Stomach (tissue), 9 donors: ENCODE measurements around the gene LTA4H. TPM values are rescaled to one million over a fixed set of nuclear protein-coding genes. Genes with fewer than 3 reads are reported as not detected.

Experiments
- DNase-seq, 2 donors: peaks; one replicate each; pipeline versions ENCODE4 v3.0.0 to v3.0.0-alpha.2; 2013 to 2019
- H3K27ac ChIP-seq, 5 donors: fragments of 200-600 bp in 4 of 5; sonication (generic) in 4 of 5; one replicate each; pipeline ENCODE4 v1.5.1; 2013 to 2019; ENCODE audit warnings: mild to moderate bottlenecking in 1 of 5, moderate library complexity in 1 of 5
- H3K27me3 ChIP-seq, 3 donors: fragments of 200-600 bp; sonication (generic); one replicate each; pipeline ENCODE4 v1.5.1; 2017 to 2019; ENCODE audit warnings: mixed run types in 1 of 3
- H3K36me3 ChIP-seq, 4 donors: fragments of 200-600 bp; sonication (generic); 1 replicate in 3 of 4; 2 replicates in 1 of 4; pipeline ENCODE4 v1.5.1; 2016 to 2019
- H3K4me1 ChIP-seq, 4 donors: fragments of 200-600 bp; sonication (generic); one replicate each; pipeline ENCODE4 v1.5.1; 2016 to 2019
- H3K4me3 ChIP-seq, 4 donors: fragments of 200-600 bp; sonication (generic) in 3 of 4; one replicate each; pipeline ENCODE4 v1.5.1; 2016 to 2019; ENCODE audit warnings: mild to moderate bottlenecking in 1 of 4
- H3K9me3 ChIP-seq, 4 donors: fragments of 200-600 bp; sonication (generic); one replicate each; pipeline ENCODE4 v1.5.1; 2016 to 2019
- EP300 ChIP-seq: sonication (generic); formaldehyde crosslinking; IDR thresholded peaks from one replicate; pipeline ENCODE4 v1.6.1; 2017; ENCODE audit warnings: antibody characterized with exemption
- POLR2A ChIP-seq, 4 donors: fragments of 450-650 bp; IDR thresholded peaks; one replicate each; pipeline ENCODE4 v1.6.1; 2016; ENCODE audit warnings: antibody characterized with exemption in 4 of 4, control low read depth in 2 of 4, mild to moderate bottlenecking in 1 of 4, moderate library complexity in 1 of 4
- POLR2AphosphoS5 ChIP-seq, 3 donors: sonication (generic); formaldehyde crosslinking; IDR thresholded peaks; one replicate each; pipeline ENCODE4 v1.6.1; 2016; ENCODE audit warnings: antibody characterized with exemption in 3 of 3
- WGBS, 5 donors: extraction: QIAGEN DNeasy Blood & Tissue Kit in 3 of 5; methylation state at CpG; one replicate each; pipeline versions ENCODE4 v1.1.5 to v1.1.7; 2013 to 2018; 5-methylcytosine and 5-hydroxymethylcytosine counted together
- intact Hi-C: fragments of 100-400 bp; cut with DNase I; formaldehyde crosslinking; loops from one replicate; pipeline ENCODE4 v1.15.1; 2023; ENCODE audit warnings: low total_unique reads
- polyA plus RNA-seq, 3 donors: library from polyadenylated mRNA; stranded (reverse); fragments of 200-250 nt; gene quantifications; one replicate each; pipeline ENCODE4 v1.2.3, GENCODE V29; 2013
- total RNA-seq, 5 donors: library from RNA; depleted of rRNA; stranded (reverse); fragments of >200 nt; gene quantifications; one replicate each; pipeline versions ENCODE4 v1.1.0 to v1.2.3, GENCODE V29; 2014 to 2016
- TF ChIP-seq, protein P1 (sequence below), 7 experiments: fragments of 450-650 bp in 4 of 7; fragments of 200-600 bp in 3 of 7; sonication (generic) in 3 of 7; IDR thresholded peaks; one replicate each; pipeline ENCODE4 v1.5.1; 2016 to 2019; ENCODE audit warnings: antibody characterized with exemption in 7 of 7, control low read depth in 2 of 7, mild to moderate bottlenecking in 1 of 7
- donor health status: healthy with polysubstance abuse.
- donor health status: Bipolar disorder and iron deficiency.
- donor health status: healthy.

Gene LTA4H
- total and polyA plus RNA-seq, 8 donors: 22.6 to 91.5 (median 57.1) TPM

GRCh38 chr12:95986635-95987570, 48.5 kb downstream of the LTA4H start:
- intact Hi-C loops: no loop called here
- no peak overlapping the region for H3K4me3 ChIP-seq
- TF ChIP-seq POLR2A (IDR thresholded peaks at IDR 0.05): no peak
- TF ChIP-seq, protein P1, sequence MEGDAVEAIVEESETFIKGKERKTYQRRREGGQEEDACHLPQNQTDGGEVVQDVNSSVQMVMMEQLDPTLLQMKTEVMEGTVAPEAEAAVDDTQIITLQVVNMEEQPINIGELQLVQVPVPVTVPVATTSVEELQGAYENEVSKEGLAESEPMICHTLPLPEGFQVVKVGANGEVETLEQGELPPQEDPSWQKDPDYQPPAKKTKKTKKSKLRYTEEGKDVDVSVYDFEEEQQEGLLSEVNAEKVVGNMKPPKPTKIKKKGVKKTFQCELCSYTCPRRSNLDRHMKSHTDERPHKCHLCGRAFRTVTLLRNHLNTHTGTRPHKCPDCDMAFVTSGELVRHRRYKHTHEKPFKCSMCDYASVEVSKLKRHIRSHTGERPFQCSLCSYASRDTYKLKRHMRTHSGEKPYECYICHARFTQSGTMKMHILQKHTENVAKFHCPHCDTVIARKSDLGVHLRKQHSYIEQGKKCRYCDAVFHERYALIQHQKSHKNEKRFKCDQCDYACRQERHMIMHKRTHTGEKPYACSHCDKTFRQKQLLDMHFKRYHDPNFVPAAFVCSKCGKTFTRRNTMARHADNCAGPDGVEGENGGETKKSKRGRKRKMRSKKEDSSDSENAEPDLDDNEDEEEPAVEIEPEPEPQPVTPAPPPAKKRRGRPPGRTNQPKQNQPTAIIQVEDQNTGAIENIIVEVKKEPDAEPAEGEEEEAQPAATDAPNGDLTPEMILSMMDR (IDR thresholded peaks at IDR 0.05): no peak
- no peak for TF ChIP-seq EP300
- TF ChIP-seq POLR2AphosphoS5 (IDR thresholded peaks at IDR 0.05): no peak
- 74 to 83% (median 81%) methylated on average over 14 of the region's 14 CpGs for WGBS, 5 donors
- no peak overlapping the region for H3K27ac ChIP-seq
- no peak for DNase-seq
- no peaks in the 10 kb centered on the region for H3K9me3 ChIP-seq
- H3K36me3 ChIP-seq: no peaks in the 10 kb centered on the region
- no peaks in the 10 kb centered on the region for H3K27me3 ChIP-seq
- no peaks in the 10 kb centered on the region for H3K4me1 ChIP-seq

DNA sequence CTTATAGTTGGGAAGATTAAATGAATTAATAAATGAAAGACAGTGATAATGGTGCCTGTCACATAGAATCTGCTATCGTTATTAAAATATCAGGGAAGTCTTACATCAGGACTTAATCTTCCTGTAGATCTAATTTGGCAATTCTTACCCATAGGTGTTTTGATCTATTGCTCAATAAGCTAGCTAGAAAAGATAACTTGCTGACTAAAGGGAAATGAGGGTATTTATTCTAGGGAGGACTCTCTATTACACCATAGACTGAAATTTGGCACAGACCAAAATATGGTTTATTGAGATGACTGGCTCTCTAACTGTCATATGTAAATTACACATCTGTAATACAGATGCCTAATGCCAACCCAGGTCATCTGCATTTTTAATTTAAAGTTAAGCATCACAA, 50.7 kb downstream of the LTA4H start:
- TF ChIP-seq, protein P1 (IDR thresholded peaks at IDR 0.05): no peak
- TF ChIP-seq EP300 (no peak), POLR2AphosphoS5 (IDR thresholded peaks at IDR 0.05) (no peak), POLR2A (IDR thresholded peaks at IDR 0.05) (no peak)
- no peaks in the 10 kb centered on the region for H3K4me1 ChIP-seq
- H3K9me3 ChIP-seq: no peaks in the 10 kb centered on the region
- no peak overlapping the region for H3K27ac ChIP-seq
- intact Hi-C loops: no loop called here
- WGBS, 5 donors: 83 to 97% (median 87%) methylated on average over 1 of the region's 1 CpG
- DNase-seq: no peak
- no peaks in the 10 kb centered on the region for H3K36me3 ChIP-seq
- no peaks in the 10 kb centered on the region for H3K27me3 ChIP-seq
- H3K4me3 ChIP-seq: no peak overlapping the region

- Histone ChIP-seq H3K27ac (no peak overlapping the region), H3K36me3 (no peaks in the 10 kb centered on the region), H3K9me3 (no peaks in the 10 kb centered on the region), H3K27me3 (no peaks in the 10 kb centered on the region), H3K4me3 (no peak overlapping the region), H3K4me1 (no peaks in the 10 kb centered on the region)
- 58 to 90% (median 80%) methylated on average over 1 of the region's 1 CpG for WGBS, 5 donors
- intact Hi-C loops: no loop called here
- TF ChIP-seq POLR2A (IDR thresholded peaks at IDR 0.05) (no peak), EP300 (no peak), POLR2AphosphoS5 (IDR thresholded peaks at IDR 0.05) (no peak)
- TF ChIP-seq, protein P1 (IDR thresholded peaks at IDR 0.05): no peak
- no peak for DNase-seq
These were observed 52.8 kb downstream of the LTA4H start for GRCh38 chr12:95982602-95983001.

DNA sequence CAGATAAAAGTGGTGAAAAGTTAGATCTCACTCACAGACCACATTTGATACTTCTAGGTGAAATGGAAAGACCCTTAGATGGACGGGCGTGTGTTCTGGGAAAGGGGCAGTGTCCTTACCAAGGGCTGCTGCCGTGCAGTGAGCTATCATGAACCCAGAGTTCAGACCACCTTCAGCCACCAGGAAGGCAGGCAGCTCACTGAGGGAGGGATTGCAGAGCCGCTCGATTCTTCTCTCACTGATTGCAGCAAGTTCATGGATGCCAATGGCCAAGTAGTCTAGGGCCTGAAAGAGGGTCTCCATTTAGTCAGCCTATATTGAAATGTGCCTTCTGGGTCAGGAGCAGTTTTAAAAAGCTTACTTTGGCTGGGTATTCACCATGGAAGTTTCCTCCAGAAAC, 55.0 kb downstream of the LTA4H start:
- DNase-seq: no peak
- no peaks in the 10 kb centered on the region for H3K27me3 ChIP-seq
- TF ChIP-seq POLR2AphosphoS5 (IDR thresholded peaks at IDR 0.05): no peak
- TF ChIP-seq, protein P1 (IDR thresholded peaks at IDR 0.05): no peak
- no peak for TF ChIP-seq EP300
- TF ChIP-seq POLR2A (IDR thresholded peaks at IDR 0.05): no peak
- H3K9me3 ChIP-seq: no peaks in the 10 kb centered on the region
- no peak overlapping the region for H3K4me3 ChIP-seq
- WGBS, 5 donors: 88 to 95% (median 92%) methylated on average over 5 of the region's 5 CpGs
- no peaks in the 10 kb centered on the region for H3K36me3 ChIP-seq
- H3K4me1 ChIP-seq: no peaks in the 10 kb centered on the region
- intact Hi-C loops: no loop called here
- H3K27ac ChIP-seq: no peak overlapping the region
